Loucy (cell line): ENCODE data around the gene ADCY6.

Experiments used
- H2AFZ ChIP-seq: fragments of 200-600 bp; sonication (generic); 2 replicates; pipeline ENCODE4 v1.6.0; 2016; ENCODE audit warnings: antibody characterized with exemption, mild to moderate bottlenecking, low read length, moderate library complexity
- H3F3A ChIP-seq: fragments of 200-600 bp; 2 replicates; pipeline ENCODE4 v1.6.0; 2016; ENCODE audit warnings: antibody characterized with exemption, low read depth, mild to moderate bottlenecking
- H3K27me3 ChIP-seq: fragments of 200-600 bp; sonication (generic); 2 replicates; pipeline ENCODE4 v1.6.1; 2014; ENCODE audit warnings: low read length, mild to moderate bottlenecking; ENCODE audit not compliant: insufficient read depth, poor library complexity, severe bottlenecking
- H3K36me3 ChIP-seq: fragments of 200-600 bp; sonication (generic); 2 replicates; pipeline ENCODE4 v1.6.1; 2016; ENCODE audit warnings: low read length; ENCODE audit not compliant: insufficient read depth
- H3K4me1 ChIP-seq: fragments of 200-600 bp; sonication (generic); 2 replicates; pipeline ENCODE4 v1.5.1; 2014; ENCODE audit warnings: low read length, mild to moderate bottlenecking; ENCODE audit not compliant: insufficient read depth, poor library complexity, severe bottlenecking
- H3K4me2 ChIP-seq: fragments of 200-600 bp; sonication (generic); 2 replicates; pipeline ENCODE4 v1.6.0; 2014; ENCODE audit warnings: antibody characterized with exemption, low read length, low read depth, mild to moderate bottlenecking; ENCODE audit not compliant: poor library complexity, severe bottlenecking
- H3K4me3 ChIP-seq: fragments of 200-600 bp; sonication (generic); 2 replicates; pipeline ENCODE4 v1.5.1; 2014; ENCODE audit warnings: low read length, mild to moderate bottlenecking, mixed read lengths; ENCODE audit not compliant: poor library complexity, severe bottlenecking
- H3K79me2 ChIP-seq: fragments of 200-600 bp; sonication (generic); 2 replicates; pipeline ENCODE4 v1.6.1; 2014; ENCODE audit warnings: low read length; ENCODE audit not compliant: insufficient read depth
- H3K9ac ChIP-seq: fragments of 200-600 bp; sonication (generic); 2 replicates; pipeline ENCODE4 v1.6.0; 2014; ENCODE audit warnings: mild to moderate bottlenecking, low read depth, low read length, moderate library complexity; ENCODE audit not compliant: poor library complexity, severe bottlenecking
- H3K9me2 ChIP-seq: fragments of 200-600 bp; sonication (generic); replicated peaks from 2 replicates; pipeline ENCODE4 v1.6.1; 2016; ENCODE audit warnings: low read depth, low read length, mixed read lengths
- H3K9me3 ChIP-seq: fragments of 200-600 bp; sonication (generic); 2 replicates; pipeline ENCODE4 v1.6.1; 2014; ENCODE audit warnings: mild to moderate bottlenecking, antibody characterized with exemption, low read length, low read depth; ENCODE audit not compliant: insufficient read depth
- H4K20me1 ChIP-seq: fragments of 200-600 bp; sonication (generic); 2 replicates; pipeline ENCODE4 v1.6.0; 2014; ENCODE audit warnings: antibody characterized with exemption, low read length, mild to moderate bottlenecking; ENCODE audit not compliant: insufficient read depth, poor library complexity, severe bottlenecking
- EZH2phosphoT487 ChIP-seq: fragments of 200-600 bp; IDR thresholded peaks from 2 replicates; pipeline ENCODE4 v1.6.1; 2018; ENCODE audit warnings: antibody characterized with exemption, mild to moderate bottlenecking, moderate library complexity, borderline replicate concordance
- TF ChIP-seq, protein P1 (sequence below): fragments of 200-600 bp; sonication (generic); conservative IDR thresholded peaks from 2 replicates; pipeline ENCODE4 v1.5.1; 2014; ENCODE audit warnings: mild to moderate bottlenecking, antibody characterized with exemption, low read length

ADCY6 gene

DNA sequence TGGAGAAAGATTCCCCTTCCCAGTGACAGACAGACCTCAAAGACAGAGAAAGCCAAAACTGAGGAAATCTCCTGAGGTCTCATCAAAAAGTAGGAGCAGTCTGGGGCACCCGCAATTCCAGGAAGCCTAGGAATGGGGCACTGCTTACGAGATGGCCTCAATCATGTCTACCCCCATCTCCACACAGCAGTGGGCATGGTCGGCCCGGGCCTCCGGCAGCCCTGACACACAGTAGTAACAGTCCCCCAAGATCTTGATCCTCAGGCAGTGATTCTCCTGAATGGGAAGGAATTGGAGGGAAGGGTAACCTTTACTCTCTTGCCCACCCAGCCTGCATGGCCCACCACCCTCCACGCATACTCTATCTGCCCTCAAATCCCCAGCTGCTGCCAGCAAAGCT is 11.9 kb downstream of the ADCY6 start:
- H3K9me2 ChIP-seq, result no peaks in the 10 kb centered on the region
- no peak overlapping the region for H2AFZ ChIP-seq
- no peak overlapping the region for H3K9ac ChIP-seq
- peaks cover 29% of the 10 kb centered on the region; the same call in 1 of the 2 replicates for H3K36me3 ChIP-seq
- no peaks in the 10 kb centered on the region for H3K9me3 ChIP-seq
- H3K4me3 ChIP-seq, result no peak overlapping the region
- TF ChIP-seq EZH2phosphoT487, result no peak
- TF ChIP-seq, protein P1, sequence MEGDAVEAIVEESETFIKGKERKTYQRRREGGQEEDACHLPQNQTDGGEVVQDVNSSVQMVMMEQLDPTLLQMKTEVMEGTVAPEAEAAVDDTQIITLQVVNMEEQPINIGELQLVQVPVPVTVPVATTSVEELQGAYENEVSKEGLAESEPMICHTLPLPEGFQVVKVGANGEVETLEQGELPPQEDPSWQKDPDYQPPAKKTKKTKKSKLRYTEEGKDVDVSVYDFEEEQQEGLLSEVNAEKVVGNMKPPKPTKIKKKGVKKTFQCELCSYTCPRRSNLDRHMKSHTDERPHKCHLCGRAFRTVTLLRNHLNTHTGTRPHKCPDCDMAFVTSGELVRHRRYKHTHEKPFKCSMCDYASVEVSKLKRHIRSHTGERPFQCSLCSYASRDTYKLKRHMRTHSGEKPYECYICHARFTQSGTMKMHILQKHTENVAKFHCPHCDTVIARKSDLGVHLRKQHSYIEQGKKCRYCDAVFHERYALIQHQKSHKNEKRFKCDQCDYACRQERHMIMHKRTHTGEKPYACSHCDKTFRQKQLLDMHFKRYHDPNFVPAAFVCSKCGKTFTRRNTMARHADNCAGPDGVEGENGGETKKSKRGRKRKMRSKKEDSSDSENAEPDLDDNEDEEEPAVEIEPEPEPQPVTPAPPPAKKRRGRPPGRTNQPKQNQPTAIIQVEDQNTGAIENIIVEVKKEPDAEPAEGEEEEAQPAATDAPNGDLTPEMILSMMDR, result no peak
- no peaks in the 10 kb centered on the region for H3F3A ChIP-seq
- H4K20me1 ChIP-seq, result no peaks in the 10 kb centered on the region
- H3K27me3 ChIP-seq, result no peaks in the 10 kb centered on the region
- H3K79me2 ChIP-seq, result no peaks in the 10 kb centered on the region
- H3K4me1 ChIP-seq, result peaks cover 23% of the 10 kb centered on the region
- no peak overlapping the region for H3K4me2 ChIP-seq

DNA sequence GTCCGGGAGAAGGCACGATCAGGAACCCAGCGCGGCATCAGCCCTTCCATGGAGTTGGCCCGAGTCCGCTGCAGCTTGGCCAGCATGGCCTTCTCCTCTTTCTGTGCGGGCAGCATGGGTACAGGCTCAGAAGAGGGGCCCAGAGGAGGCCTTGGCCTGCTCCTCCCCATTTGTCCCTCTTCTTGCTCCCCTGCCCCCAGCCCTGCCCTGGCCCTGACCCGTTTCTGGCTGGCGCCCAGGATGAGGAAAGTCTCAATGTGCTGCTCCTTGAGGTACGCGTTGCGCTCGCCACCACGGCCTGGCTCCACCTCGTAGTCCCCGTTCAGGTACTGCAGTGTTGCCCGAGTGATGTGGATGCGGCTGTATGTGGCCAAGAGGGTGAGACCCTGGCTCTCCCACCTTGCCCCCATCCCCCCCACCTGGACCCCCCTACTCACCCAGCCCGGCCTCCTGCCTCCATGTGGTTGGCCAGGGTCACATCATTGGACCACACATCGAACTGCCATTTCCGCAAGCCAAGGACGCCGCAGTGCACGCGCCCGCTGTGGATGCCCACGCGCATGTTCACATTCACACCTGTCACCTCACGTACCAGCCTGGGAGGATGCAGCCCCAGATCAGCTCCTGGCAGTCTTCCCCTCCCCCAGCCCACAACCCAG is 12.8 kb downstream of the ADCY6 start:
- no peak overlapping the region for H2AFZ ChIP-seq
- H3K4me1 ChIP-seq, result peaks cover 15% of the 10 kb centered on the region
- H3K4me2 ChIP-seq, result no peak overlapping the region
- H3K9me2 ChIP-seq, result no peaks in the 10 kb centered on the region
- no peaks in the 10 kb centered on the region for H3K27me3 ChIP-seq
- H3F3A ChIP-seq, result no peaks in the 10 kb centered on the region
- no peak for TF ChIP-seq EZH2phosphoT487
- no peak overlapping the region for H3K4me3 ChIP-seq
- H3K9ac ChIP-seq, result no peak overlapping the region
- no peaks in the 10 kb centered on the region for H3K9me3 ChIP-seq
- H4K20me1 ChIP-seq, result no peaks in the 10 kb centered on the region
- H3K79me2 ChIP-seq, result no peaks in the 10 kb centered on the region
- H3K36me3 ChIP-seq, result peaks cover 36% of the 10 kb centered on the region; the same call in 1 of the 2 replicates

DNA sequence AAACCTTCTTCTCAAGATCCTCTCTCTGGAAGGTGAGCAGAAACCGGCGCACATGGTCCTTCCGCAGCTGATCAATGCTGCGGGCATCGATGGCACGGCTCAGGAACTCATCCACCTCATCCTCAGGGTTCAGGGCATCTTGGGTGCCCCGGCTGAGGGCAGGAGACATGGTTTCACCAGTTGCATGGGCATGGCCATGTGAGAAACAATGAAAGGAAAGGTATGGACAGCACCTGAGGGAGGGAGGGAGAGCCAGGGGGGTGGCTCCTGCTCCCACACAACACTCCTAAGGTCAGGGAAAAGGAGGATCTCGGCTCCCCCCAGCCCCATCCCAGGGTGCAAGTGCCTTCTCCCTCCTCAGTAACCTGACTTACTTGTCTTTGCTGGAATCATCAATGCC is 13.6 kb downstream of the ADCY6 start:
- Histone ChIP-seq H4K20me1 (no peaks in the 10 kb centered on the region), H3K9ac (no peak overlapping the region), H3F3A (no peaks in the 10 kb centered on the region), H3K27me3 (no peaks in the 10 kb centered on the region), H3K79me2 (no peaks in the 10 kb centered on the region), H3K9me3 (no peaks in the 10 kb centered on the region), H2AFZ (no peak overlapping the region), H3K4me3 (no peak overlapping the region), H3K9me2 (no peaks in the 10 kb centered on the region), H3K4me2 (no peak overlapping the region), H3K4me1 (peaks cover 10% of the 10 kb centered on the region), H3K36me3 (peaks cover 40% of the 10 kb centered on the region; the same call in 1 of the 2 replicates)
- no peak for TF ChIP-seq EZH2phosphoT487
- TF ChIP-seq, protein P1, result no peak

DNA sequence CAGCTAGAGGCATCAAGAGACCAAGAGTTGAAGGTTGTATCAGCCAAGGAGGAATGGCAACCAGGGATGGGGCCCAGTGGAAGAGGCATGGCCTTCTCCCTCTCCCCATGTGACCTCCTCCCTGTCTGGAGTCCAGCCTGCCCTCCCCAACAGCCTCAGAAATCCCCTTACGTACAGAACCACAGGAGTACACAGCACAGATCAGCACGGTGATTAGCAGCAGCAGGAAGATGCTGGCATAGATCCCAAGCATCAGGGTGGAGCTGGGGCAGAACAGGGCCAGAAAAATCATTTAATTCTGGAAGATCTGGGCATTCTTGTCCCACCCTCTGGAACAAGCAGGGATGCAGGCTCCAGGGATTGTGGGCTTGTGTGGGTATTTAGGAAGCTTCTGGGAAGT is 14.4 kb downstream of the ADCY6 start:
- peaks cover 40% of the 10 kb centered on the region; the same call in 1 of the 2 replicates for H3K36me3 ChIP-seq
- TF ChIP-seq, protein P1, result no peak
- TF ChIP-seq EZH2phosphoT487, result no peak
- no peak overlapping the region for H3K4me2 ChIP-seq
- no peak overlapping the region for H3K9ac ChIP-seq
- H3K27me3 ChIP-seq, result no peaks in the 10 kb centered on the region
- peaks cover 2% of the 10 kb centered on the region for H3K4me1 ChIP-seq
- H3K79me2 ChIP-seq, result no peaks in the 10 kb centered on the region
- H3K9me3 ChIP-seq, result no peaks in the 10 kb centered on the region
- H3K4me3 ChIP-seq, result no peak overlapping the region
- H3F3A ChIP-seq, result no peaks in the 10 kb centered on the region
- no peak overlapping the region for H2AFZ ChIP-seq
- no peaks in the 10 kb centered on the region for H4K20me1 ChIP-seq
- H3K9me2 ChIP-seq, result no peaks in the 10 kb centered on the region
